ENCODE data around the gene BTRC.
"Not testable (repeated sequence)": the region's sequence is repeated elsewhere in the genome, so short reads cannot be mapped to it uniquely, and the experiment has no call there.

DNA sequence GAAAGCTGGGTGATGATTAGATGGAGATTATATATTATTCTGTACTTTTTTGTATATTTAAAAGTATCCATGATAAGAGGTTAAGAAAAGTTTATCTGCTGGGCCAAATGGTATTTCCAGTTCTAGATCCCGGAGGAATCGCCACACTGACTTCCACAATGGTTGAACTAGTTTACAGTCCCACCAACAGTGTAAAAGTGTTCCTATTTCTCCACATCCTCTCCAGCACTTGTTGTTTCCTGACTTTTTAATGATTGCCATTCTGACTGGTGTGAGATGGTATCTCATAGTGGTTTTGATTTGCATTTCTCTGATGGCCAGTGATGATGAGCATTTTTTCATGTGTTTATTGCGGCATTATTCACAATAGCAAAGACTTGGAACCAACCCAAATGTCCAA, 20.0 kb downstream of the BTRC start:
- TF ChIP-seq, protein P1, sequence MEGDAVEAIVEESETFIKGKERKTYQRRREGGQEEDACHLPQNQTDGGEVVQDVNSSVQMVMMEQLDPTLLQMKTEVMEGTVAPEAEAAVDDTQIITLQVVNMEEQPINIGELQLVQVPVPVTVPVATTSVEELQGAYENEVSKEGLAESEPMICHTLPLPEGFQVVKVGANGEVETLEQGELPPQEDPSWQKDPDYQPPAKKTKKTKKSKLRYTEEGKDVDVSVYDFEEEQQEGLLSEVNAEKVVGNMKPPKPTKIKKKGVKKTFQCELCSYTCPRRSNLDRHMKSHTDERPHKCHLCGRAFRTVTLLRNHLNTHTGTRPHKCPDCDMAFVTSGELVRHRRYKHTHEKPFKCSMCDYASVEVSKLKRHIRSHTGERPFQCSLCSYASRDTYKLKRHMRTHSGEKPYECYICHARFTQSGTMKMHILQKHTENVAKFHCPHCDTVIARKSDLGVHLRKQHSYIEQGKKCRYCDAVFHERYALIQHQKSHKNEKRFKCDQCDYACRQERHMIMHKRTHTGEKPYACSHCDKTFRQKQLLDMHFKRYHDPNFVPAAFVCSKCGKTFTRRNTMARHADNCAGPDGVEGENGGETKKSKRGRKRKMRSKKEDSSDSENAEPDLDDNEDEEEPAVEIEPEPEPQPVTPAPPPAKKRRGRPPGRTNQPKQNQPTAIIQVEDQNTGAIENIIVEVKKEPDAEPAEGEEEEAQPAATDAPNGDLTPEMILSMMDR (IDR thresholded peaks at IDR 0.05): not testable (repeated sequence)
- TF ChIP-seq POLR2A (IDR thresholded peaks at IDR 0.05): not testable (repeated sequence)
